A673 (cell line): Measurements from ENCODE around the gene DUSP15. TPM values are rescaled to one million over a fixed set of nuclear protein-coding genes. Genes with fewer than 3 reads are reported as not detected.
"Not testable (repeated sequence)": the region's sequence is repeated elsewhere in the genome, so short reads cannot be mapped to it uniquely, and the experiment has no call there.

ENCODE experiments used
- Bru-seq: library from RNA; stranded (reverse); fragments of 400-500 nt; gene quantifications from one replicate; lab custom pipeline; 2021; lab: Mats Ljungman, UMichigan
- BruChase-seq, 2 experiments: library from RNA; stranded (reverse); fragments of 400-500 nt; gene quantifications; one replicate each; lab custom pipeline; 2021; lab: Mats Ljungman, UMichigan
- BruUV-seq: library from RNA; stranded (reverse); fragments of 400-500 nt; replicated peaks from 2 replicates; lab custom pipeline; 2021; lab: Mats Ljungman, UMichigan
- CTCF ChIA-PET: fragments of 300-600 bp; sonication (Branson Sonifier 250); formaldehyde crosslinking; loops from one replicate; lab custom pipeline; 2022; ENCODE audit warnings: antibody characterized with exemption; lab: Charles Lee
- POLR2A ChIA-PET: fragments of 300-600 bp; sonication (Branson Sonifier 250); formaldehyde crosslinking; loops from one replicate; lab custom pipeline; 2022; ENCODE audit warnings: antibody characterized with exemption; ENCODE audit not compliant: low non-redundant PET; lab: Charles Lee
- DNase-seq: peaks from one replicate; pipeline ENCODE4 v3.0.0-alpha.2; 2015; ENCODE audit warnings: low spot score
- H3K27ac ChIP-seq: fragments of 200-600 bp; sonication (generic); 2 replicates; pipeline ENCODE4 v1.5.1; 2016; ENCODE audit warnings: mixed run types, low read depth, mild to moderate bottlenecking, mixed read lengths, antibody characterized with exemption, low read length; ENCODE audit not compliant: poor library complexity, severe bottlenecking
- H3K27me3 ChIP-seq: fragments of 200-600 bp; sonication (generic); replicated peaks from 2 replicates; pipeline ENCODE4 v1.6.1; 2017; ENCODE audit warnings: mixed run types, low read depth, mild to moderate bottlenecking, mixed read lengths, antibody characterized with exemption, low read length; ENCODE audit not compliant: insufficient read depth, poor library complexity
- H3K36me3 ChIP-seq: fragments of 200-600 bp; sonication (generic); 2 replicates; pipeline ENCODE4 v1.6.1; 2016; ENCODE audit warnings: mixed run types, mild to moderate bottlenecking, mixed read lengths, antibody characterized with exemption, low read length; ENCODE audit not compliant: insufficient read depth, poor library complexity, severe bottlenecking
- H3K4me1 ChIP-seq: fragments of 200-600 bp; sonication (generic); 2 replicates; pipeline ENCODE4 v1.6.1; 2017; ENCODE audit warnings: mixed run types, mild to moderate bottlenecking, mixed read lengths, antibody characterized with exemption, low read length; ENCODE audit not compliant: insufficient read depth, poor library complexity, severe bottlenecking
- H3K4me3 ChIP-seq: fragments of 200-600 bp; sonication (generic); 2 replicates; pipeline ENCODE4 v1.5.1; 2016; ENCODE audit warnings: low read depth, mixed run types, mild to moderate bottlenecking, mixed read lengths, low read length; ENCODE audit not compliant: poor library complexity, severe bottlenecking
- H3K9me3 ChIP-seq: fragments of 200-600 bp; sonication (generic); 2 replicates; pipeline ENCODE4 v1.6.1; 2016; ENCODE audit warnings: mixed run types, low read depth, mild to moderate bottlenecking, mixed read lengths, antibody characterized with exemption, low read length; ENCODE audit not compliant: poor library complexity, severe bottlenecking
- EZH2 ChIP-seq: fragments of 200-600 bp; sonication (generic); IDR thresholded peaks from 2 replicates; pipeline ENCODE4 v1.6.1; 2017; ENCODE audit warnings: borderline replicate concordance, low read depth, mild to moderate bottlenecking, mixed read lengths, antibody characterized with exemption, low read length; ENCODE audit not compliant: poor library complexity, severe bottlenecking
- intact Hi-C: fragments of 100-400 bp; cut with micrococcal nuclease; formaldehyde crosslinking; loops from one replicate; pipeline ENCODE4 v1.10.0; 2022; ENCODE audit not compliant: unreplicated experiment
- long read RNA-seq: library from polyadenylated mRNA; stranded (forward); transcript quantifications from one replicate; pipeline ENCODE4 v2.0.0, GENCODE V29; 2022
- total RNA-seq: library from RNA; stranded (reverse); gene quantifications from 2 replicates; pipeline ENCODE4 v1.2.3, GENCODE V29; 2021
- TF ChIP-seq, protein P1 (sequence below): fragments of 300-800, 200-600 bp; sonication (generic); conservative IDR thresholded peaks from 2 replicates; pipeline ENCODE4 v1.5.1; 2017; ENCODE audit warnings: low read depth, mild to moderate bottlenecking, antibody characterized with exemption, low read length, moderate library complexity, mixed read lengths

Gene DUSP15, protein sequence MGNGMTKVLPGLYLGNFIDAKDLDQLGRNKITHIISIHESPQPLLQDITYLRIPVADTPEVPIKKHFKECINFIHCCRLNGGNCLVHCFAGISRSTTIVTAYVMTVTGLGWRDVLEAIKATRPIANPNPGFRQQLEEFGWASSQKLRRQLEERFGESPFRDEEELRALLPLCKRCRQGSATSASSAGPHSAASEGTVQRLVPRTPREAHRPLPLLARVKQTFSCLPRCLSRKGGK
- total RNA-seq, result 0.31 TPM in 1 of 2 replicates, not detected in the other
- not detected for Bru-seq, nascent RNA
- percentile 2 among the genes with signal in this experiment for BruChase-seq, experiment 1, labeled RNA remaining after a 2-hour chase
- BruChase-seq, experiment 2, labeled RNA remaining after a 6-hour chase, result not detected
- long read RNA-seq, result 0 reads

DNA sequence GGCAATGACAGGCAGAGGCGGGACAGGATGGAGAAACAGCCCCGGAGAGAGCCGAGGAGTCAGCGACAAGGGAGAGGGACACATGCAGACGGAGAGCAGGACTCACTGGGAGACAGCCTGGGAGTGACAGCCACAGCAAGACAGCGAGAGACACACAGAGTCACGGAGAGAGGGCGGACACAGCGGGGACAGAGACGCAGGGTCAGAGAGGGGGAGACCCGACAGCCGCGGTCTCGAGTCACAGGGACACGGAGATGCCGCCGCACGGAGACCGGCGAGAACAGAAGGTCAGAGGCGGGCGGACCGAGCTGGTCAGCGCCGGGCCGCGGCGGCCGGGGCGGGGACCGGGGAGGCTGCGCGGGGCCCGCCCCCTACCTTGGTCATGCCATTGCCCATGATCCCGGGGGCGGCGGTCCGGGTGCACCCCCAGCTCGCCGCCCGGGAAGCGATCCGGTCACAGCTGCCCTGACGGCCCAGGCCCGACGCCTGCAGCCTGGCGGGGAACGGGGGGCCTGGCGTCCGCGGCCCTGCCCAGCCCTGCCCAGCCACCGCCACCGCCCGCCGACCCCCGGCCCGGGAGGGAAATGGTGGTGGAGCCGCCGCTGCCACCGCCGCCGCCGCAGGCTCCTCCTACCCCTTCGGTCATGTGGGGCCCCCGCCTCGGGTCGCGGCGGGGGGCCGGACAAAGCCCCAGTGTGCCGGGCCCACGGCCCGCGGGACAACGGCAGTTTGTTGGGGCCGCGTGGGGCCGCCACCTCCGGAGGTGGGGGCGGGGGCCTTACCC, at the start of gene DUSP15, which contains the start of gene TTLL9:
DUSP15 (minus strand) TSS at position 586 of the 784 bp plus-strand sequence; CDS start at position 396, 190 bp downstream.
TTLL9 (plus strand) TSS at position 693 of the 784 bp plus-strand sequence. CDS start 493 bp downstream, outside the sequence.
- H3K4me3 ChIP-seq, result peak within 1 kb of the TSS; percentile 49
- intact Hi-C loops, result no loop called here
- CTCF ChIA-PET, result no interaction called here
- H3K27ac ChIP-seq, result no peak within 1 kb of the TSS
- no peaks in the 10 kb centered on the region for H3K36me3 ChIP-seq
- no peaks in the 10 kb centered on the region for H3K4me1 ChIP-seq
- peaks cover 54% of the 10 kb centered on the region for H3K27me3 ChIP-seq
- no peak for TF ChIP-seq EZH2
- TF ChIP-seq, protein P1, sequence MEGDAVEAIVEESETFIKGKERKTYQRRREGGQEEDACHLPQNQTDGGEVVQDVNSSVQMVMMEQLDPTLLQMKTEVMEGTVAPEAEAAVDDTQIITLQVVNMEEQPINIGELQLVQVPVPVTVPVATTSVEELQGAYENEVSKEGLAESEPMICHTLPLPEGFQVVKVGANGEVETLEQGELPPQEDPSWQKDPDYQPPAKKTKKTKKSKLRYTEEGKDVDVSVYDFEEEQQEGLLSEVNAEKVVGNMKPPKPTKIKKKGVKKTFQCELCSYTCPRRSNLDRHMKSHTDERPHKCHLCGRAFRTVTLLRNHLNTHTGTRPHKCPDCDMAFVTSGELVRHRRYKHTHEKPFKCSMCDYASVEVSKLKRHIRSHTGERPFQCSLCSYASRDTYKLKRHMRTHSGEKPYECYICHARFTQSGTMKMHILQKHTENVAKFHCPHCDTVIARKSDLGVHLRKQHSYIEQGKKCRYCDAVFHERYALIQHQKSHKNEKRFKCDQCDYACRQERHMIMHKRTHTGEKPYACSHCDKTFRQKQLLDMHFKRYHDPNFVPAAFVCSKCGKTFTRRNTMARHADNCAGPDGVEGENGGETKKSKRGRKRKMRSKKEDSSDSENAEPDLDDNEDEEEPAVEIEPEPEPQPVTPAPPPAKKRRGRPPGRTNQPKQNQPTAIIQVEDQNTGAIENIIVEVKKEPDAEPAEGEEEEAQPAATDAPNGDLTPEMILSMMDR, result no peak
- H3K9me3 ChIP-seq, result no peaks in the 10 kb centered on the region
- no TSS peak for BruUV-seq
- DNase-seq, result no peak
- POLR2A ChIA-PET, result no interaction called here

DNA sequence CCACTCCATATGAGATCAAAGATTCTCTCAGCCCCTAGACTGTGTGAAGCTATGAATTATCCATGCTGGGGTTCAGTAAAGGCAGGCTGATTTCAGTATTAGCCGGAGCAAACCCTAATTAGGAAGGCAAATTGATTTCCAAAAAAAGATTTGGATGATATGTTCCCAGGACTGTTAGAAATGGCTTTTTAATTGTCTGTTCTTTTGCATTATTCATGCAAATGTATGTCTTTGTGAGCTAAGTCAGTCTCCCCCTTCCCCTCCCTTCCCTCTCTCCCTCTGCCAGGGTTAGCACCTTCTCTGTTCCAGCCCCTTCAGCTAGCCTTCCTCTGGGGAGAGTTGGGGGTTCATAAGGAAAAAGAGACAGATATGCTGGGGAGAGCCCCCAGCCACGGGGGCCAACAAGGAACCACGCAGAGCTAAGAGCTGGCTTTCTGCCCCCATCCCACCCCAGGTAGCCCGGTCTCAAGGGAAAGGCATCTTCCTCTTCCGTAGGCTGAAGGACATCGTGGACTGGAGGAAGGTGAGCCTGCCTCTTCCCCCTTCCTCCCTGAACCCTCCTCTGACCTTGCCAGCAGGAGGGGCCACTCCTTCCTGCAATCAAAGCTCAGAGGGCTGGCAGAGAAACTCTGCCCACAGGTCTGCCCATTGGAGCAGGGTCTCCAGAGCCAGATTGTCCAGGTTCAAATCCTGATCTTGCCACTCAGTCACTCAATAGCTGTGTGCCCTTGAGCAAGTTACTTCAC, 49.3 kb upstream of the DUSP15 start:
- Histone ChIP-seq H3K27ac (no peak overlapping the region), H3K9me3 (no peaks in the 10 kb centered on the region), H3K27me3 (no peaks in the 10 kb centered on the region), H3K36me3 (no peaks in the 10 kb centered on the region), H3K4me1 (no peaks in the 10 kb centered on the region), H3K4me3 (no peak overlapping the region)
- POLR2A ChIA-PET, result no interaction called here
- intact Hi-C loops, result no loop called here
- TF ChIP-seq EZH2, result no peak
- TF ChIP-seq, protein P1, result no peak
- DNase-seq, result no peak
- CTCF ChIA-PET, result no interaction called here
- BruUV-seq, result no TSS peak

DNA sequence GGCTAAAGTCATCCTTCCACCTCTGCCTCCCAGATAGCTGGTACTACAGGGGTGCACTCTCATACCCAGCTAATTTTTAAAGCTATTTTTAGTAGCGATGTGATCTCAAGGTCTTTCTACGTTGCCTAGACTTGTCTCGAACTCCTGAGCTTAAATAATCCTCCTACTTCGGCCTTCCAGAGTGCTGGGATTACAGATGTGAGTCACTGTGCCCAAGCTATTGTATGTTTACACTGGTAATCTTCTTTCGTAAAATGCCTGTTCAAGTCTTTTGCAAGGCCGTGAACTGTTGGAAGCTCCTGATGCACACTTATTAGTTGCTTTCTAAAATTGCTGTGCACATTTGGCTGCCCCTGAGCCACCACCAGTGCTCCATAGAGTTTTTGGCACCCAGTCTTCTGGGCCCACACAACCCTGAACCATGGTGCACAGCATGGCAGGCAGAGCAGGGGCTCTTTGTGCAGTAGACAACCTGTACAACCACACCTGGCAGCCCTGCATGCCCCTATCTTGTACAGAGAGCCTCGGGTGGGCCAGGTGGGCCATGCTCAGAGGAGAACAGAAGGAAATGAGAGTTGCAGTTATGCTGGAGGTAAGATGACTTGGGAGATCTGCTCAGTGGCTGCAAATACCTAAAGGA, 48.3 kb upstream of the DUSP15 start:
- no peak overlapping the region for H3K27ac ChIP-seq
- BruUV-seq, result no TSS peak
- TF ChIP-seq, protein P1, result no peak
- no peak for TF ChIP-seq EZH2
- DNase-seq, result no peak
- ChIA-PET CTCF (interaction anchor here (0.5 kb wide), 1 partner anchor 65 kb away, joined by 3 read pairs; no protein-coding TSS in a partner anchor), POLR2A (interaction anchor here (0.6 kb wide), 1 partner anchor 125 kb away, joined by 3 read pairs; no protein-coding TSS in a partner anchor)
- no peaks in the 10 kb centered on the region for H3K4me1 ChIP-seq
- no peak overlapping the region for H3K4me3 ChIP-seq
- no peaks in the 10 kb centered on the region for H3K36me3 ChIP-seq
- no peaks in the 10 kb centered on the region for H3K9me3 ChIP-seq
- H3K27me3 ChIP-seq, result no peaks in the 10 kb centered on the region
- intact Hi-C loops, result no loop called here

DNA sequence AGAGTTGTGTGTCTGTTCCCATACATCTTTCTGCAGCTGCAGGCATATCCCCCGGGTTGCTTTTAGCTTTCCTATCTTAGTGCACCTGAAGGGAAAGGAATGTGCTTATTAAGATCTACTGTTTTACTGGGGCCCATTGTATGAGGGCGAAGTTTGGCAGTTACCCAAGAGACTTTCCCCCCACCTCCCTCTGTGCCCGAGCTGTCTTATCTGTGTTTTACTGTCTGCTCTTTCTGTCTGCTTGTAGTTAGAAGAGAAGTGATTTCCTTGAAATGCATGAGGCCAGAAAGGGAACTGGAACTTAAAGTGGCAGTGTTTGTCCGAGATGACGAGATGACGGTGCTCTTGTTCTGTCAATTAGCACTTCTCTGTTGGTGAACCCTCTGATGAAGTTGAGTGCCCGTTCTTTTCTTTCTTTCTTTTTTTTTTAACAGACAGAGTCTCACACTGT, 47.7 kb upstream of the DUSP15 start:
- H3K4me3 ChIP-seq, intact Hi-C loops, DNase-seq, H3K4me1 ChIP-seq, CTCF ChIA-PET, H3K9me3 ChIP-seq, H3K27me3 ChIP-seq, BruUV-seq, H3K36me3 ChIP-seq, H3K27ac ChIP-seq: not testable (repeated sequence)
- POLR2A ChIA-PET, result interaction anchor here (0.6 kb wide), 1 partner anchor 125 kb away, joined by 3 read pairs; no protein-coding TSS in a partner anchor
